Measurements from ENCODE around the gene GFI1. TPM values are rescaled to one million over a fixed set of nuclear protein-coding genes. Genes with fewer than 3 reads are reported as not detected.

Gene GFI1
- total and polyA plus RNA-seq, 2 of the 8 experiments (the other 6 are each of a cell fraction or from before 2014, with no cell fraction given): 0.08 to 0.17 TPM

GRCh38 chr1:92503926-92504285, 17.2 kb upstream of the GFI1 start:
- H4K91ac ChIP-seq (replicated peaks; ENCODE audit: insufficient read length, low read length): no peak overlapping the region
- no peaks in the 10 kb centered on the region for H4K20me1 ChIP-seq (replicated peaks in 1 of 2; ENCODE audit: control insufficient read depth in 1 of 2, insufficient read depth in 2 of 2, low read length in 2 of 2)
- CTCF ChIA-PET (ENCODE audit: partially characterized antibody): interaction anchor here (1.0 kb wide), 1 partner anchor 194 kb away, joined by 3 read pairs; no protein-coding TSS in a partner anchor
- H3K79me1 ChIP-seq (ENCODE audit: low read depth, low read length): no peaks in the 10 kb centered on the region
- no peak overlapping the region for H2AK5ac ChIP-seq (ENCODE audit: low read depth, low read length)
- no peak for FAIRE-seq
- no peak overlapping the region for H3K4ac ChIP-seq (replicated peaks; ENCODE audit: insufficient read length, low read depth, low read length)
- H3K56ac ChIP-seq (replicated peaks; ENCODE audit: insufficient read length, low read depth, low read length): no peak overlapping the region
- H3K23ac ChIP-seq (ENCODE audit: insufficient read length): no peak overlapping the region
- POLR2A ChIA-PET (ENCODE audit: partially characterized antibody): interaction anchor here (1.2 kb wide), 1 partner anchor 13 kb away, joined by 3 read pairs; no protein-coding TSS in a partner anchor
- H3K4me3 ChIP-seq (ENCODE audit: extremely low read depth in 1 of 4, insufficient read depth in 2 of 4, low read depth in 3 of 4, low read length in 4 of 4): no peak overlapping the region
- no peaks in the 10 kb centered on the region for H3K9me3 ChIP-seq (ENCODE audit: insufficient read depth in 2 of 2, low read depth in 1 of 2, low read length in 1 of 2)
- no peaks in the 10 kb centered on the region for H3K4me1 ChIP-seq (replicated peaks in 1 of 4; ENCODE audit: control insufficient read depth in 3 of 4, insufficient read depth in 4 of 4, low read length in 3 of 4)
- H3K36me3 ChIP-seq (ENCODE audit: control insufficient read depth in 2 of 4, insufficient read depth in 4 of 4, low read length in 3 of 4): no peaks in the 10 kb centered on the region
- no peak overlapping the region for H3K18ac ChIP-seq (ENCODE audit: extremely low read depth, low read length)
- no peak overlapping the region for H2BK120ac ChIP-seq (replicated peaks; ENCODE audit: low read depth, low read length)
- no peak overlapping the region for H2BK5ac ChIP-seq (ENCODE audit: low read depth, low read length)
- DNase-seq (ENCODE audit: low read depth in 1 of 2, low spot score in 2 of 2): no peak
- H2BK15ac ChIP-seq (ENCODE audit: low read length): no peak overlapping the region
- H3K4me2 ChIP-seq (ENCODE audit: insufficient read depth in 1 of 2, low read depth in 2 of 2, low read length in 2 of 2): no peak overlapping the region
- no peaks in the 10 kb centered on the region for H3K27me3 ChIP-seq (replicated peaks in 1 of 4; ENCODE audit: control insufficient read depth in 3 of 4, extremely low read depth in 1 of 4, insufficient read depth in 3 of 4, low read length in 3 of 4)
- no peak overlapping the region for H4K8ac ChIP-seq (ENCODE audit: extremely low read depth, insufficient read depth, low read length)
- H4K5ac ChIP-seq (ENCODE audit: insufficient read length, low read depth, low read length): no peak overlapping the region
- H3K79me2 ChIP-seq (ENCODE audit: control insufficient read depth in 1 of 2, insufficient read depth in 2 of 2, low read length in 2 of 2): no peaks in the 10 kb centered on the region
- WGBS, 2 experiments (ENCODE audit: extremely low coverage in 1 of 2, insufficient coverage in 1 of 2, insufficient read length in 1 of 2, insufficient replicate concordance in 2 of 2, low coverage in 1 of 2, low lambda C conversion rate in 2 of 2, missing lambda C conversion rate in 1 of 2): 82% methylated on average over 6 of the region's 6 CpGs; no CpG with 5 or more reads in 1 of the 2 experiments
- H3K9ac ChIP-seq (replicated peaks in 1 of 4; ENCODE audit: extremely low read depth in 1 of 4, low read depth in 3 of 4, low read length in 3 of 4): no peak overlapping the region
- H3K14ac ChIP-seq (ENCODE audit: insufficient read length): no peak overlapping the region
- H3K23me2 ChIP-seq (ENCODE audit: low read depth, low read length): no peaks in the 10 kb centered on the region
- H2AFZ ChIP-seq (ENCODE audit: low read length): no peak overlapping the region
- H2BK20ac ChIP-seq (ENCODE audit: low read length): no peak overlapping the region
- H3K27ac ChIP-seq (ENCODE audit: low read depth, low read length): no peak overlapping the region
- no peak overlapping the region for H2BK12ac ChIP-seq (ENCODE audit: low read depth, low read length)
- TF ChIP-seq SUZ12 (IDR thresholded peaks at IDR 0.05; ENCODE audit: low read length) (no peak), RNF2 (IDR thresholded peaks at IDR 0.05; ENCODE audit: borderline replicate concordance, low read depth, low read length, missing control alignments, poor library complexity, severe bottlenecking) (no peak), JUN (IDR thresholded peaks at IDR 0.05; ENCODE audit: low read depth, low read length) (no peak), CHD1 (IDR thresholded peaks at IDR 0.05; ENCODE audit: low read depth, low read length) (no peak), E2F6 (IDR thresholded peaks at IDR 0.05) (no peak), MAFK (IDR thresholded peaks at IDR 0.05; ENCODE audit: low read depth, low read length) (no peak)

Data from H1 (cell line).